Activated T-helper 9 cell treated with anti-CD3 and anti-CD28 coated beads, Interleukin-2, amount 50 U/mL, for 16 hours (primary cell): ENCODE results near the gene ATOSA.

Experiments used
- DNase-seq: peaks from one replicate; pipeline ENCODE4 v3.0.0-alpha.2; 2020; ENCODE audit warnings: low read depth

Gene ATOSA, protein sequence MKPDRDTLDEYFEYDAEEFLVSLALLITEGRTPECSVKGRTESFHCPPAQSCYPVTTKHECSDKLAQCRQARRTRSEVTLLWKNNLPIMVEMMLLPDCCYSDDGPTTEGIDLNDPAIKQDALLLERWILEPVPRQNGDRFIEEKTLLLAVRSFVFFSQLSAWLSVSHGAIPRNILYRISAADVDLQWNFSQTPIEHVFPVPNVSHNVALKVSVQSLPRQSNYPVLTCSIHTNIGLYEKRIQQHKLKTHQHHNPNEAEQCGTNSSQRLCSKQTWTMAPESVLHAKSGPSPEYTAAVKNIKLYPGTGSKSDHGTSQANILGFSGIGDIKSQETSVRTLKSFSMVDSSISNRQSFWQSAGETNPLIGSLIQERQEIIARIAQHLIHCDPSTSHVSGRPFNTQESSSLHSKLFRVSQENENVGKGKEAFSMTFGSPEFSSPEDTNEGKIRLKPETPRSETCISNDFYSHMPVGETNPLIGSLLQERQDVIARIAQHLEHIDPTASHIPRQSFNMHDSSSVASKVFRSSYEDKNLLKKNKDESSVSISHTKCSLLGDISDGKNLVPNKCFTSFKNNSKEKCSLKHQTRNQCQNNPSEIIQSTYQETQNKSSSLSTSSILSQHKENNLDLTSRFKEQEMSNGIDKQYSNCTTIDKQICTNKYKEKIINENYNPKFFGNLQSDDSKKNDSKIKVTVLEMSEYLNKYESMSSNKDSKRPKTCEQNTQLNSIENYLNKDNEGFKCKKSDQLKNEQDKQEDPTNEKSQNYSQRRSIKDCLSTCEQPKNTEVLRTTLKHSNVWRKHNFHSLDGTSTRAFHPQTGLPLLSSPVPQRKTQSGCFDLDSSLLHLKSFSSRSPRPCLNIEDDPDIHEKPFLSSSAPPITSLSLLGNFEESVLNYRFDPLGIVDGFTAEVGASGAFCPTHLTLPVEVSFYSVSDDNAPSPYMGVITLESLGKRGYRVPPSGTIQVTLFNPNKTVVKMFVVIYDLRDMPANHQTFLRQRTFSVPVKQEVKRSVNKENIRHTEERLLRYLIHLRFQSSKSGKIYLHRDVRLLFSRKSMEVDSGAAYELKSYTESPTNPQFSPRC

GRCh38 chr15:52679232-52680040 is at the start of gene ATOSA:
Gene ATOSA (minus strand): TSS chr15:52679388. CDS start chr15:52678021, 1,367 bp downstream.
- DNase-seq, result peak; percentile 84

- DNase-seq, result no peak
Measured at GRCh38 chr15:52728899-52729298, 49.7 kb upstream of the ATOSA start.

DNA sequence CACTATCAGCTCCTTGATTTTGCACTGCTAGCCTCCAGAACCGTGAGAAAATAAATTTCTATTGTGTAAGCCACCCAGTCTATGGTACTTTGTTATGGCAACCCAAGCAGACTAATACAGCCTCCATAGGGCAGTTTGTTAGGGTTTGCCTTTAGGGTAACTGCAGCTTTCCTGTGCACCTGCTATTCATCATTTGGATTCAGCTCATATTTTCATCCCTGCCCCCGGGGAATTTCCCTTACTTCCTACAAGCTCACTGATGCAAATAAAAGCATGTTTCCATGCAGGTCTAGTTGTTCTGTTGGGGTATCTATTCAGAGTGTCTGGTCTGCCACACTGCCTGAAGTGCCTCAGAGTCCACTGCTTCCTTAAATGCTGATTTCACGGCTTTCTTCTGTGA is 48.6 kb upstream of the ATOSA start:
- DNase-seq, result no peak

DNA sequence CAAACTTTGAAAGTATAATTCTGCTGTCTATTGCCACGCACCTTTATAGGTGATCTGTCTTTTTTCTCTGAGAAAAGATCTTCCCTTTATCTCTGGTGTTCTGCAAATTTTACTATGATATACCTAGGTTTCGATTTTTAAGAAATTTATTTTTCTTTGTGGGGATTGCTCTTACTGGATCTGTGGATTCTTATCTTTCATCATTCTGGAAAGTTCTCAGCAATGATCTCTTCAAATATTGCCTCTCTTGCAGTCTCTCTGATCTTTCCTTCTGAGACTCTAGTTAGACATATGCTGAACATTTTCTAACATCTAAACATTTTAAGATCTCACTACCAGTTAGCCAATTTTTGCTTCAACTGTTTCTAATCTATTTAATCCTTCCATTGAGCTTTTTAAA is 47.0 kb upstream of the ATOSA start:
- no peak for DNase-seq

DNA sequence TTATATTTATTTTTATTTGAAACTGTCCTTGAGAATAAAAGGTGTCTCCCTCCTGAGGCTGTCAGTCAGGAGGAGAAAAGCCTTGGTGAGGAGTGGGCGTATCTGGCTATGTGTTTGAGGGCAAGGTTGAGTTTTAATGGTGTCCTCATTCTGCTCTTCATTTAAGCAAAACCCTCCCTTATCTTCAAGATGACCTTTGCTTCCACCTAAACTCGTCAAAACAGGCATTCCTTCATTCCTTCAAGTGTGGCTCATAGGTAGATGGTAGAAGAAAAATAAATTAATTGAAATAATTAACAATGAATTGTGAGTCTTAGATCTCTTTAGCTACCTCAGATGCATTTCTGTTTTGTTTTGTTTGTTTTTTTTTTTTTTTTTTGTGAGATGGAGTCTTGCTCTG is 39.4 kb upstream of the ATOSA start:
- no peak for DNase-seq

GRCh38 chr15:52717924-52718323 is 38.7 kb upstream of the ATOSA start:
- DNase-seq, result no peak

- no peak for DNase-seq
Measured at GRCh38 chr15:52717481-52717880, 38.3 kb upstream of the ATOSA start.

DNA sequence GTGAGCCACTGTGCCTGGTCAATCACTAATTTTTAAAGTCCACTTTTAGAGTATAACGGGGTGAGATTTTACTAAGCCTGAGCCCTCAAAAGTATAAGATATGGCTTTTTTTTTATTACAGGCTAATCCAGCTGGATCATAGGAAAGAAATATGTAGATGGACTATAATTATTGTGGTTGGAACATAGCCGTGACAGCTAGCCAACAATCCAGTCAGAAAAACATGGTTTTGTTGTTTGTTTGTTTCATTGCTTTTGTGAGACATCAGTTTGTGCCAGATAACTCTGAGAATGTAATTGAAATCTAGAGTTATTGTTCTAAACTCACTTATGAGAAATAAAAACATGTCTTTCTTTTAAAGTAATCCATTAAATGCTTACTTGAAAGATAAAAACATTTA is 37.3 kb upstream of the ATOSA start:
- no peak for DNase-seq

DNA sequence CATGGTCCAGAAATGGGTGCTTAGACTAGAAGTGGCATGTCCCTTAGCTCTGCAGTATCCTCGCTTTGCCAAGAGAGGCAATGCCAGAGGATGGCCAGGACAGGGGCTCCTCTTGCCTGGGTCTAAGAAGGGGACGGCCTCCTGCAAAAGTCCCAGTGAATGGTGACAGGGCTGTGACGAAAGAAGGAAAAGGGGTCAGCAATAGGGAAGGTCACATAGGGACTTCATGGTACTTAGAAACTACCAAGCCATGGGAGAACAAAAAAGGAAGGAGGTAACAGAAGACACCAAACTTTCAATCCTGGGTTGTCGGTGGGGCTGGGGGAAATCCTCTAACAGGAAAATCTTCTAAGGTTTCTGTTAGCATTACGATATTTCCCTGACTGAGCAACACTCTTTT is 36.2 kb upstream of the ATOSA start:
- DNase-seq, result no peak

- no peak for DNase-seq
Measured at GRCh38 chr15:52714968-52715367, 35.8 kb upstream of the ATOSA start.

- DNase-seq, result no peak
Measured at GRCh38 chr15:52710708-52711389, 31.7 kb upstream of the ATOSA start.

GRCh38 chr15:52710050-52710707 is 31.0 kb upstream of the ATOSA start:
- DNase-seq, result no peak

DNA sequence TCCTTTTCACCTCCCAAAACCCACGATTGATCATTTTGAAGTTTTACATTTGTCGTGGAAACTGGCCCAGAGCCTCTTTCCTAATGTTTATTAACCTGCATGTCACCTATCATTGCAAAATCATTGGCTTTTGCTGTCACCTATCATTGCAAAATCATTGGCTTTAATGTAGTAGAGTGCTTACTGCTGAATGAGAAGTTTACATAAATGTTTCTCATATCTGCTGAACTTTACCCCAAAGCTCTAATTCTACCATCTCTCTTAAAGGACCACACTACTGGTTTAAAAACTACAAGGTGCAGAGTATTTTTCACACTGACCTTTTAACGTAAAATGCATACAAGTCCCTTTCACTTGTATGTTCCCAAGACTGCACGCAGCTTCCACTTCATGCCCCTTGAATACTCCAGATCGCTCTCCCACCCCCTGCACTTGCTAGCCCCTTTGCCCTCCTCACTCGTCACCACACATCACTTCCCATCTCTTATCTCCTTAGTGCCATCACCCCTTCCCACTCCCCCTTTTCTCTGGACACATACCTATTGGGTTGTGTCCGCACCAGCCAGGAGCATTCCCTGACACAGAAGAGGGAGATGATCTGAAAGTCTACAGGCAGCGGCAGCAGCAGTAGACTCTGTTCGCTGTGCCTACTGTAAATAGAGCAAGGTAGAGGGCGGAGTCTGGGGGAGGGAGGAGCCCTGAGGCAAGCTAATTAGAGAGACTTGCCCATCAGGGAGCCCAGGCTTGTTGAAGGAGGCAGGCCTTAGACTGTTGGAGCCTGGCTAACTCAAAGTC is 30.2 kb upstream of the ATOSA start:
- DNase-seq, result no peak

DNA sequence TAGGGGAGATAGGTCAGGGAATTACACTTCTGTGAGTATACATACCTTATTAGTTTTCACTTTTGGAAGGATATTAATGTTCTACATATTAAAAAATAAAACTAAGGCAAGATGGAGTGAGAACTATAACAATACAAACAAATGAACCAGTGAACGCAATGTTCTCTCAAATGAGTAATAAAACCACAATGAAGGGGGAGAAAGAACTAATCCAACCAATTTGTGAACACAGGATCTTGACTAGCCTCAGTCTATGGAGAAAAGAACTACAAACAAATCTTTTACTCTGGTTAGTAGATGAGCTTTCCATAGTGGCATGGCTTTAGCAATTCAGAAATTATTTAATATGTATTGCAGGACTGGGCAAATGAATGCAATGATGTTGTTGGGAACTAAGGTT is 26.9 kb upstream of the ATOSA start:
- no peak for DNase-seq

GRCh38 chr15:52702390-52702789 is 23.2 kb upstream of the ATOSA start:
- no peak for DNase-seq

- DNase-seq, result no peak
Measured at GRCh38 chr15:52699457-52699856, 20.3 kb upstream of the ATOSA start.

- no peak for DNase-seq
Measured at GRCh38 chr15:52698514-52698913, 19.3 kb upstream of the ATOSA start.

DNA sequence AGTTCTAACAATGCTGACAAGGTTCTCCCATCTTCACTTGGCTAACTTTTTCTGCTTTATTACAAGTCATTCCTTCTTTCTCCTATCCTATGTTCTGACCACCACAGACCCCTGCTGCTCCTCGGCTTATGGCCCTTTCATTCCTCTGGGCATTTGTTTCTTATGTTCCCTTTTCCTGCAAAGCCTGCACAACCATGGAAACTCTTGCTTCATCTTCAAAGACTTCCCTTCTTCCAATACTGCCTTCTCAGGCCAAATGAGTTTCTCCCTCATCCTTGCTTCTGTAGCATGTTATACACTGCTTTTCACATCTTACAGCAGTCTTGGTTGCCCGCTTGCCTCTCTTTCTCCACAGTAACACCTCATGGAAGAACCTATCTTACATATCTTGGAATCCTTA is 17.9 kb upstream of the ATOSA start:
- no peak for DNase-seq

DNA sequence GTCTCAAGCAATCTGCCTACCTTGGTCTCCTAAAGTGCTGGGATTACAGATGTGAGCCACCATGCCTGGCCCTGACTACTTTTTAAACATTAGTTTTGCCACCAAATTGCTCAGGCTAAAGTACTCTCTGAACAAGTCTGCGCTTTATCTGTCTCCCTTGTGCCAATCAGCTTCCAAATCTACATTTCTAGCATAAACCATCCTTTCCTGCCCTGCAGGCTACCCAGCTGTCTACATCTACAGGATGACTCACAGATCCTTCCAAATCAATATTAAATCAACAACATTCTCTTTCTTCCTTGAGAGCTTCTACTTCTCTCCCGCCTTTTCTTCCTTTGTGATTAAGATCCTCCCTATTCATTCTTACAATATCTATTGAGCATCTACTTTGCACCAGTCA is 16.0 kb upstream of the ATOSA start:
- DNase-seq, result no peak

DNA sequence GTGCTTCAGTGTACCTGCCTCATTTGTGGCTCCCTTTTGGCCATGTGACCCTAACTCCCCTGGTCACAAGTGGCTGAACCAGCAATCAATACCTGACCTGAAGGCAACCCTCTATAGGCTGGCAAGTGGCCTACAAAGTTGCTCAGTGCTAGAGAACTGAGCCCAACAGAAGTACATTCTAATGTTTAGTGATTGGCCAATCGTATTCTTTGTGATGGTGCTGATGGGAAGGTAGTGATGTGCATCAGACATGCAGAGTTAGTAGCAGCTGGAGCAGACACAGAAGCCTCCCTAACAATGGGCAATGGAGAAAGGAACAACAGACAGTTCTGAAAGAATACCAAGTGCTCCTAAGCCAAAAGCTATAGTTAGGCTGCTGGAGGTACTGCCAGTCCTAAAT is 10.4 kb upstream of the ATOSA start:
- DNase-seq, result no peak
